Kidney (tissue), 22 donors: ENCODE data around the gene TTI1. TPM values are rescaled to one million over a fixed set of nuclear protein-coding genes. Genes with fewer than 3 reads are reported as not detected.

Source experiments
- DNase-seq, 5 donors: peaks; one replicate each; pipeline ENCODE4 v3.0.0-alpha.2; 2013 to 2020
- FAIRE-seq: peaks from 2 replicates; lab custom pipeline; 2012; peaks lifted over from hg19 to GRCh38; lab: Jason Lieb, UNC
- H3K27ac ChIP-seq, 2 donors: one replicate each; pipeline ENCODE4 v1.7.0; 2013; ENCODE audit warnings: low read depth in 2 of 2, low read length in 2 of 2, inconsistent platforms in 1 of 2
- H3K27me3 ChIP-seq: one replicate; pipeline ENCODE4 v1.7.1; 2013; ENCODE audit warnings: low read length, inconsistent platforms; ENCODE audit not compliant: control insufficient read depth, insufficient read depth
- H3K36me3 ChIP-seq, 3 donors: one replicate each; pipeline versions ENCODE4 v1.7.0 to v1.7.1; 2013; ENCODE audit warnings: low read length in 3 of 3, control low read depth in 1 of 3, inconsistent platforms in 1 of 3; ENCODE audit not compliant: insufficient read depth in 3 of 3, control insufficient read depth in 2 of 3
- H3K4me1 ChIP-seq, 3 donors: one replicate each; pipeline versions ENCODE4 v1.7.0 to v1.7.1; 2013; ENCODE audit warnings: low read length in 3 of 3, inconsistent platforms in 1 of 3, low read depth in 1 of 3; ENCODE audit not compliant: control insufficient read depth in 2 of 3, insufficient read depth in 2 of 3
- H3K4me3 ChIP-seq, 3 donors: one replicate each; pipeline versions ENCODE4 v1.7.0 to v1.8.1; 2013; ENCODE audit warnings: low read length in 3 of 3, control low read depth in 1 of 3, inconsistent platforms in 1 of 3
- H3K9ac ChIP-seq, 3 donors: one replicate each; pipeline versions ENCODE4 v1.7.0 to v1.7.1; 2013; ENCODE audit warnings: low read length in 3 of 3, control low read depth in 1 of 3, inconsistent platforms in 1 of 3
- H3K9me3 ChIP-seq, 3 donors: one replicate each; pipeline versions ENCODE4 v1.7.0 to v1.7.1; 2013; ENCODE audit warnings: low read length in 3 of 3, control low read depth in 1 of 3, inconsistent platforms in 1 of 3; ENCODE audit not compliant: control insufficient read depth in 2 of 3, insufficient read depth in 1 of 3
- CTCF ChIP-seq: IDR thresholded peaks from 3 replicates; pipeline ENCODE4 v1.5.1; 2012; ENCODE audit warnings: mild to moderate bottlenecking, moderate library complexity, borderline replicate concordance; ENCODE audit not compliant: insufficient read depth; ENCODE audit errors: extremely low read depth
- intact Hi-C: fragments of 100-400 bp; cut with DNase I; formaldehyde crosslinking; loops from one replicate; pipeline ENCODE4 v1.11.1; 2022
- long read RNA-seq, 10 donors: library from polyadenylated mRNA in 1 of 10; unstranded in 1 of 10; transcript quantifications; one replicate each; pipeline ENCODE4 v2.0.0 and lab custom pipeline, GENCODE V29; 2021 to 2026
- polyA plus RNA-seq: library from polyadenylated mRNA; stranded (reverse); fragments of 350-450 nt; fragmentation: Illumina TruSeq; extraction: RNeasy Lipid Tissue Mini Kit (QIAGEN cat#74804); gene quantifications from one replicate; pipeline ENCODE4 v1.2.3, GENCODE V29; 2014; ENCODE audit warnings: low read depth, low replicate concordance; ENCODE audit not compliant: insufficient read depth
- total RNA-seq: library from RNA; stranded (reverse); fragmentation: NEBNext Ultra II Directional; extraction: Animal tissue kit (Norgen Biotek cat#: 25700); gene quantifications from one replicate; pipeline ENCODE4 v1.2.1, GENCODE V29; 2021
- donor health status: control.
- donor health status: control.
- donor health status: control.
- donor health status: control.
- donor health status: control.
- donor health status: DM: yes; HTN: yes; CAD: no.
- donor health status: Normal renal cell carcinoma (clear cell type).

TTI1 gene
- total RNA-seq (19.5 TPM), polyA plus RNA-seq (8.6 TPM)
- long read RNA-seq, donor 1: 0 reads
- long read RNA-seq, donor 2, partial matches to known transcripts: 6 of 10 reads
- long read RNA-seq, donor 2, other reads (novel, unspliced or antisense): 0 of 10 reads
- long read RNA-seq, donor 3, partial matches to known transcripts: 6 of 7 reads
- long read RNA-seq, donor 3, other reads (novel, unspliced or antisense): 0 of 7 reads
- long read RNA-seq, donor 4, partial matches to known transcripts: 0 of 6 reads
- long read RNA-seq, donor 4, other reads (novel, unspliced or antisense): 0 of 6 reads
- long read RNA-seq, donor 5, partial matches to known transcripts: 0 of 1 reads
- long read RNA-seq, donor 5, other reads (novel, unspliced or antisense): 0 of 1 reads
- long read RNA-seq, donor 6, partial matches to known transcripts: 5 of 7 reads
- long read RNA-seq, donor 6, other reads (novel, unspliced or antisense): 0 of 7 reads
- long read RNA-seq, donor 7, transcript TTI1-201 (8 exons, 3,825 nt): major isoform, 10 of 20 reads
- long read RNA-seq, donor 7, partial matches to known transcripts: 3 of 20 reads
- long read RNA-seq, donor 7, other reads (novel, unspliced or antisense): 4 of 20 reads
- long read RNA-seq, donor 8, partial matches to known transcripts: 6 of 10 reads
- long read RNA-seq, donor 8, other reads (novel, unspliced or antisense): 0 of 10 reads
- long read RNA-seq, donor 9, partial matches to known transcripts: 0 of 2 reads
- long read RNA-seq, donor 9, other reads (novel, unspliced or antisense): 0 of 2 reads
- long read RNA-seq, donor 10, partial matches to known transcripts: 13 of 18 reads
- long read RNA-seq, donor 10, other reads (novel, unspliced or antisense): 0 of 18 reads

GRCh38 chr20:38033330-38034107, at the start of gene TTI1, which contains the start of gene RPRD1B:
Gene TTI1 (minus strand): TSS chr20:38033456. CDS start chr20:38013816, 19,640 bp downstream.
Gene RPRD1B (plus strand): TSS chr20:38033746. CDS start chr20:38033948, 202 bp downstream.
- Histone ChIP-seq H3K9me3 (no peaks in the 10 kb centered on the region), H3K9ac (peak within 1 kb of the TSS; percentile 87 to 94 (median 90)), H3K36me3 (peaks cover 0 to 4% (median 0%) of the 10 kb centered on the region in 3 donors), H3K4me3 (peak within 1 kb of the TSS; percentile 83 to 96 (median 84)), H3K27ac (peak within 1 kb of the TSS; percentile 95), H3K4me1 (peaks cover 0 to 25% (median 15%) of the 10 kb centered on the region in 3 donors), H3K27me3 (no peaks in the 10 kb centered on the region)
- intact Hi-C loops: no loop called here
- TF ChIP-seq CTCF: no peak
- DNase-seq (peak; percentile 95 to 98 (median 96)), FAIRE-seq (no peak)

GRCh38 chr20:38082894-38083293, 49.6 kb upstream of the TTI1 start:
- TF ChIP-seq CTCF: no peak
- Histone ChIP-seq H3K27ac (no peak overlapping the region), H3K4me3 (no peak overlapping the region), H3K9me3 (no peaks in the 10 kb centered on the region), H3K4me1 (peaks cover 0 to 10% (median 3%) of the 10 kb centered on the region in 3 donors), H3K36me3 (peaks cover 2 to 34% (median 8%) of the 10 kb centered on the region in 3 donors), H3K27me3 (no peaks in the 10 kb centered on the region), H3K9ac (no peak overlapping the region)
- FAIRE-seq (no peak), DNase-seq (no peak)
- intact Hi-C loops: no loop called here

GRCh38 chr20:38081575-38081974, 48.3 kb upstream of the TTI1 start:
- intact Hi-C loops: no loop called here
- no peak for TF ChIP-seq CTCF
- DNase-seq: no peak
- Histone ChIP-seq H3K4me3 (no peak overlapping the region), H3K27me3 (no peaks in the 10 kb centered on the region), H3K27ac (no peak overlapping the region), H3K4me1 (peaks cover 0 to 10% (median 3%) of the 10 kb centered on the region in 3 donors), H3K9me3 (no peaks in the 10 kb centered on the region), H3K36me3 (peaks cover 4 to 21% (median 11%) of the 10 kb centered on the region in 3 donors), H3K9ac (no peak overlapping the region)
- no peak for FAIRE-seq
